ENCODE data around the gene TBC1D9B. TPM values are rescaled to one million over a fixed set of nuclear protein-coding genes. Genes with fewer than 3 reads are reported as not detected.

Gene TBC1D9B
- total and polyA plus RNA-seq, 9 of the 15 experiments (the other 6 are each of a cell fraction or from before 2014, with no cell fraction given): 2.9 to 59.1 (median 33.5) TPM

- in situ Hi-C loops (cut with MboI): no loop called here
- H4K20me1 ChIP-seq (replicated peaks; ENCODE audit: control insufficient read depth, insufficient read depth, low read length): 0 out of 2 replicates have a peak, but pooled peaks cover 5% of the 10 kb centered on the region
- peaks cover 10% of the 10 kb centered on the region for H3K79me2 ChIP-seq (ENCODE audit: control insufficient read depth, insufficient read depth, low read length)
- POLR2A ChIA-PET: interaction anchor here (0.6 to 1.5 kb wide), 4 partner anchors 11 to 1748 kb away, joined by 3 to 4 read pairs (median 3); no protein-coding TSS in a partner anchor
- no peak for TF ChIP-seq FOXJ3 (CRISPR knock-in tag; IDR thresholded peaks at IDR 0.05)
- no peak for TF ChIP-seq KDM5B (IDR thresholded peaks at IDR 0.05; ENCODE audit: insufficient replicate concordance, low read depth, low read length)
- no peak for TF ChIP-seq ZNF184 (CRISPR knock-in tag; IDR thresholded peaks at IDR 0.05)
- TF ChIP-seq SIRT6 (IDR thresholded peaks at IDR 0.05; ENCODE audit: low read depth, low read length): no peak
- TF ChIP-seq MEF2D (tag; conservative IDR thresholded peaks at IDR 0.05; ENCODE audit: low read depth): no peak
- TF ChIP-seq SAFB2 (IDR thresholded peaks at IDR 0.05; ENCODE audit: borderline replicate concordance, low read depth, low read length, severe bottlenecking): no peak
- TF ChIP-seq IRF1 (CRISPR knock-in tag; IDR thresholded peaks at IDR 0.05; ENCODE audit: borderline replicate concordance): no peak
- no peak for TF ChIP-seq ZFX (CRISPR knock-in tag; IDR thresholded peaks at IDR 0.05)
- TF ChIP-seq PRMT5 (CRISPR knock-in tag; IDR thresholded peaks at IDR 0.05): no peak
- no peak for TF ChIP-seq E4F1 (CRISPR knock-in tag; IDR thresholded peaks at IDR 0.05; ENCODE audit: borderline replicate concordance)
- no peak for TF ChIP-seq ZFP30 (CRISPR knock-in tag; IDR thresholded peaks at IDR 0.05; ENCODE audit: borderline replicate concordance)
- TF ChIP-seq RAD51 (IDR thresholded peaks at IDR 0.05; ENCODE audit: borderline replicate concordance, low read depth): no peak
- TF ChIP-seq ZBTB49 (CRISPR knock-in tag; IDR thresholded peaks at IDR 0.05; ENCODE audit: borderline replicate concordance): no peak
- 89% methylated on average over 11 of the region's 13 CpGs for WGBS (ENCODE audit: insufficient coverage, low coverage, missing lambda C conversion rate)
- no peak overlapping the region for H3K4me2 ChIP-seq (ENCODE audit: insufficient read depth, low read length)
- CTCF ChIA-PET (ENCODE audit: low intra/inter-chr PET ratio): no interaction called here
- no peak overlapping the region for H3K27ac ChIP-seq (ENCODE audit: extremely low read depth, low read depth, low read length)
- no TSS peak for BruUV-seq (replicated peaks)
- ATAC-seq (no peak), DNase-seq (ENCODE audit: extremely low read depth in 1 of 4, low spot score in 3 of 4) (no peak), FAIRE-seq (no peak)
- no peaks in the 10 kb centered on the region for H3K27me3 ChIP-seq (ENCODE audit: control insufficient read depth in 2 of 2, insufficient read depth in 2 of 2, low read length in 2 of 2)
- H3K4me1 ChIP-seq (replicated peaks in 1 of 2; ENCODE audit: control insufficient read depth in 2 of 2, insufficient read depth in 2 of 2, low read length in 2 of 2): peaks cover 0 to 15% of the 10 kb centered on the region in 2 experiments; a peak in 3 of 5 replicates
- H3K36me3 ChIP-seq (ENCODE audit: control insufficient read depth, insufficient read depth, low read length): peaks cover 83% of the 10 kb centered on the region
- no peaks in the 10 kb centered on the region for H3K9me3 ChIP-seq (replicated peaks; ENCODE audit: control insufficient read depth, insufficient read depth, low read depth, low read length)
- no peak overlapping the region for H2AFZ ChIP-seq (ENCODE audit: low read depth, low read length)
- H3K9ac ChIP-seq (ENCODE audit: insufficient read depth in 1 of 2, low read depth in 2 of 2, low read length in 2 of 2): peak overlapping the region in 1 of 2 experiments; percentile 81; a peak in 1 of 4 replicates
- no peak overlapping the region for H3K4me3 ChIP-seq
- H3K9me1 ChIP-seq (ENCODE audit: control insufficient read depth, insufficient read depth, low read length): peaks cover 5% of the 10 kb centered on the region
- intact Hi-C loops (cut with micrococcal nuclease): no loop called here
Observed at GRCh38 chr5:179900711-179901110, 7.0 kb downstream of the TBC1D9B start.

All from K562 (cell line).